ENCODE measurements around the gene PDZRN3.

DNA sequence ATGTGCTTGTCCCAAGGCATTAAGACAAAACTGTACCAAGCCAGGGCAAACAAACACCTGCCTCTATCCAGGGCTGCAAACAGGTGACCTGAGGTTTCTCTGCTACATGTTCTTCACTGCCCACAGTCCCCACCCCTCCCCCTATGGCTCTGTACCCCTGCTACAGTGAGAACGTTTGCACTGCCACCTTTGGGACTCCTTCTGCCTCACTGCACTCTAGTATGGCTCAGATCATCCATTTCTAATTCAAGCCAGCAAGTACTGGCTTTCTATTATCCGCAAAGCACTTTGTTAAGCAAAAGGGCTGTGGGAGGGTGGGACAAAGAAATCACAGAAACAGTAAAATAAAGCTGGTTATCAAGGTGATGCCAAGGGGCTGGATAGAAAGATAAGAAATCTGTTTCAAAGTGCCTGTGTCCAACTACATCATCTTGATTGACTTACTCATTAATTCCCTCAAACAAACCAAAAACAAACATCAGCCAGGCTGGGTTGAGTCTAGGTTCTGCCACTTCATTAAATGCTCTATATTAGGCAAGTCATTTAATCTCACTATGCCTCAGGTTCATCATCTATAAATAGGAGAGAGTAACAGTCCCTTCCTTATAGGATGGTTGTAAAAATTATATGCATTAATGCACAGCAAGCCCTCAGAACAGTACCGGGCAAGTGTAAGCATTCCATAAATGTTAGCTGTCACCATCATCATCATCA is 95.3 kb downstream of the PDZRN3 start:
- TF ChIP-seq EZH2 (IDR thresholded peaks at IDR 0.05; ENCODE audit: insufficient read depth, poor library complexity, severe bottlenecking) (no peak), EZH2phosphoT487 (IDR thresholded peaks at IDR 0.05; ENCODE audit: insufficient read depth, low read depth) (no peak)
